Esophagus muscularis mucosa (tissue), 4 donors: ENCODE data around the gene SMIM29. TPM values are rescaled to one million over a fixed set of nuclear protein-coding genes. Genes with fewer than 3 reads are reported as not detected.

Experiments used
- DNase-seq: peaks from one replicate; pipeline ENCODE4 v3.0.0-alpha.2; 2017; ENCODE audit errors: extremely low spot score
- H3K27ac ChIP-seq, 4 donors: fragments of 200-600 bp; sonication (generic); replicated peaks in 1 of 4; 1 replicate in 3 of 4; 2 replicates in 1 of 4; pipeline ENCODE4 v1.5.1; 2016 to 2019; ENCODE audit warnings: mild to moderate bottlenecking in 1 of 4
- H3K27me3 ChIP-seq, 4 donors: fragments of 200-600 bp; sonication (generic); one replicate each; pipeline versions ENCODE4 v1.5.1 to v1.6.0; 2016 to 2019
- H3K36me3 ChIP-seq, 4 donors: fragments of 200-600 bp; sonication (generic); one replicate each; pipeline ENCODE4 v1.5.1; 2016 to 2019
- H3K4me1 ChIP-seq, 4 donors: fragments of 200-600 bp; sonication (generic); one replicate each; pipeline ENCODE4 v1.5.1; 2016 to 2019
- H3K4me3 ChIP-seq, 4 donors: fragments of 200-600 bp; sonication (generic); 1 replicate in 2 of 4; 2 replicates in 2 of 4; pipeline ENCODE4 v1.5.1; 2016 to 2019; ENCODE audit warnings: mild to moderate bottlenecking in 4 of 4, moderate library complexity in 1 of 4
- H3K9me3 ChIP-seq, 4 donors: fragments of 200-600 bp; sonication (generic); 1 replicate in 3 of 4; 2 replicates in 1 of 4; pipeline ENCODE4 v1.5.1; 2016 to 2019
- CTCF ChIP-seq, 3 experiments: fragments of 200-600 bp in 2 of 3; fragments of 450-650 bp in 1 of 3; sonication (generic) in 2 of 3; IDR thresholded peaks; one replicate each; pipeline ENCODE4 v1.5.1; 2017 to 2019; ENCODE audit warnings: antibody characterized with exemption in 3 of 3, mild to moderate bottlenecking in 2 of 3, moderate library complexity in 1 of 3
- EP300 ChIP-seq: sonication (generic); formaldehyde crosslinking; IDR thresholded peaks from one replicate; pipeline ENCODE4 v1.6.1; 2017; ENCODE audit warnings: antibody characterized with exemption
- POLR2A ChIP-seq: fragments of 450-650 bp; IDR thresholded peaks from one replicate; pipeline ENCODE4 v1.6.1; 2017; ENCODE audit warnings: antibody characterized with exemption, moderate library complexity, mild to moderate bottlenecking, low read depth
- POLR2AphosphoS5 ChIP-seq, 2 donors: sonication (generic); formaldehyde crosslinking; IDR thresholded peaks; one replicate each; pipeline ENCODE4 v1.6.1; 2017; ENCODE audit warnings: antibody characterized with exemption in 2 of 2
- WGBS: methylation state at CpG from one replicate; pipeline ENCODE4 v1.1.5; 2018; 5-methylcytosine and 5-hydroxymethylcytosine counted together
- intact Hi-C: fragments of 100-400 bp; cut with DNase I; formaldehyde crosslinking; loops from one replicate; pipeline ENCODE4 v1.15.1; 2023
- total RNA-seq, 4 donors: library from RNA; depleted of rRNA; stranded (reverse); fragments of >200 nt; gene quantifications; one replicate each; pipeline versions ENCODE4 v1.1.0 to v1.2.1, GENCODE V29; 2016

Gene SMIM29
- total RNA-seq: 10 to 100 TPM; 21.2 to 26.3 (median 23.4) TPM

DNA sequence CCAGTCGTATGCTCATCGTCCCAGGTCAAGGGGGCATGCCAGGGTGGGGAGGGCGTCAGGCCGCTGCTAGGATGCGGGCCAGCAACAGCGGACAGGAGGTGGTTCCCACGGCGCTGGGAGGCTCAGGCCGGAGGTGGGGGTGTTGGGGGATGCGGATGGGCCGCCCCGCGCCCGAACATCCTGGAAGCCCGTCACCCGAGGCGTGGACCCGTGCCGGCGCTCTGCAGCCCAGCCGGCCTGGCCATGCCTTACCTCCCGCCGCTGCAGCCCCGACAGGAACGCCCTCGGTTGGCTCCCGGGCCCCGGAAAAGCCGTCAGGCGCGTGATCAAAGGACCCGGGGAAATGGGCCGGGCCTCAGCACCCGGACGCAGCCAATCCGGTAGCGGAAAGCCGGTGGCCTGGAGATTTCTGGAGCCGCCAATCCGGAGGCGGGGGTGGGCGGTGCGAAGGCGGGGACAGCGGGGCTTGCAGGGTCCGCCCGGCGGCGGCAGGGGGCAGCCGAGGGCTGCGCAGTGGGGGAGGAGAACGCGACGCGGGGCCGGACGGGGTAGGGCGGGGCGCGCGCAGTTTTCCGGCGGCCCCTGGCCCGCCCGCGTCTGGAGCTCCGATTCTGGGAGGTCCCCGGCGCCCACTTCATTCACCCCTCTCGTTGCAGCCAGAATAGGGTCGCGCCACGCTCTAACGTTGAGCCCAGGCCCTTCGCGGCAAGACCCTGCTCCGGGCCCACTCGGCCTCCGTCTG lies at the start of gene SMIM29:
SMIM29 (minus strand) TSS at position 280 of the 742 bp plus-strand sequence. CDS start 1,215 bp downstream, outside the sequence.
- Histone ChIP-seq H3K27me3 (no peaks in the 10 kb centered on the region), H3K36me3 (no peaks in the 10 kb centered on the region), H3K4me3 (peak within 1 kb of the TSS; percentile 74 to 84 (median 80)), H3K4me1 (peaks cover 28 to 46% (median 41%) of the 10 kb centered on the region in 4 donors), H3K27ac (peak within 1 kb of the TSS; percentile 84 to 91 (median 90)), H3K9me3 (no peaks in the 10 kb centered on the region)
- WGBS: 0% methylated on average over 4 of the region's 79 CpGs
- intact Hi-C loops: loop anchor here (2.0 to 10.0 kb wide), 4 partner anchors 52 to 356 kb away; partner anchors contain the start of gene NUDT3
- TF ChIP-seq CTCF (IDR thresholded peaks at IDR 0.05) (peak in 2 of 3 experiments; percentile 99), POLR2A (peak; percentile 75), POLR2AphosphoS5 (IDR thresholded peaks at IDR 0.05) (peak; percentile 87 to 95), EP300 (no peak)
- peak; percentile 99 for DNase-seq

GRCh38 chr6:34295721-34296120 lies 46.9 kb upstream of the SMIM29 start:
- Histone ChIP-seq H3K4me1 (peaks cover 14 to 18% (median 17%) of the 10 kb centered on the region in 4 donors), H3K4me3 (no peak overlapping the region), H3K9me3 (no peaks in the 10 kb centered on the region), H3K36me3 (peaks cover 21 to 43% (median 35%) of the 10 kb centered on the region in 4 donors), H3K27me3 (no peaks in the 10 kb centered on the region), H3K27ac (no peak overlapping the region)
- TF ChIP-seq POLR2AphosphoS5 (IDR thresholded peaks at IDR 0.05): no peak
- TF ChIP-seq EP300: no peak
- no peak for TF ChIP-seq POLR2A
- TF ChIP-seq CTCF (IDR thresholded peaks at IDR 0.05): no peak
- intact Hi-C loops: no loop called here
- WGBS: 77% methylated on average over 3 of the region's 3 CpGs
- no peak for DNase-seq

DNA sequence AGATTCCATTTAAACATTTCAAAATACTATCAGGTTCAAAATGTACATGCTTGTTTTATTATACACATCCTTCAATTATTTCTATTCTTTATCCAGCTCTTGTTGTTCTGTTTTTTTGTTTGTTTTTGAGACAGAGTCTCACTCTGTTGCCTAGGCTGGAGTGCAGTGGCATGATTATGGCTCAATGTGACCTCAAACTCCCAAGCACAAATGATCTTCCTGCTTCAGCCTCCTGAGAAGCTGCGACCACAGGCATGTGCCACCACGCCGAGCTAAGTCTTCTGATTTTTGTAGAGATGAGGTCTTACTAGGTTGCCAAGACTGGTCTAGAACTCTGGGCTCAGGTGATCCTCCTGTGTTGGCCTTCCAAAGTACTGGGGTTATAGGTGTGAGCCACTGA lies 44.1 kb upstream of the SMIM29 start:
- Histone ChIP-seq H3K27ac (no peak overlapping the region), H3K27me3 (no peaks in the 10 kb centered on the region), H3K9me3 (no peaks in the 10 kb centered on the region), H3K4me3 (no peak overlapping the region), H3K36me3 (peaks cover 21 to 53% (median 40%) of the 10 kb centered on the region in 4 donors), H3K4me1 (peaks cover under 1 to 13% (median 8%) of the 10 kb centered on the region in 4 donors)
- no peak for DNase-seq
- TF ChIP-seq CTCF (IDR thresholded peaks at IDR 0.05): no peak
- no peak for TF ChIP-seq EP300
- no peak for TF ChIP-seq POLR2AphosphoS5 (IDR thresholded peaks at IDR 0.05)
- no peak for TF ChIP-seq POLR2A
- WGBS: 100% methylated on average over 3 of the region's 3 CpGs
- intact Hi-C loops: no loop called here

- H3K27ac ChIP-seq: no peak overlapping the region
- H3K36me3 ChIP-seq: peaks cover 20 to 58% (median 40%) of the 10 kb centered on the region in 4 donors
- no peak overlapping the region for H3K4me3 ChIP-seq
- DNase-seq: no peak
- WGBS: 96% methylated on average over 11 of the region's 11 CpGs
- H3K27me3 ChIP-seq: no peaks in the 10 kb centered on the region
- peaks cover 17 to 39% (median 23%) of the 10 kb centered on the region in 4 donors for H3K4me1 ChIP-seq
- intact Hi-C loops: no loop called here
- no peaks in the 10 kb centered on the region for H3K9me3 ChIP-seq
- no peak for TF ChIP-seq EP300
- no peak for TF ChIP-seq CTCF (IDR thresholded peaks at IDR 0.05)
- no peak for TF ChIP-seq POLR2A
- TF ChIP-seq POLR2AphosphoS5 (IDR thresholded peaks at IDR 0.05): no peak
These were observed 40.3 kb upstream of the SMIM29 start for GRCh38 chr6:34289137-34289536.
